ENCODE results near the gene GDE1. TPM values are rescaled to one million over a fixed set of nuclear protein-coding genes. Genes with fewer than 3 reads are reported as not detected.

GDE1 gene
- total RNA-seq, 1 donor from 2014 or later: 77.8 TPM

DNA sequence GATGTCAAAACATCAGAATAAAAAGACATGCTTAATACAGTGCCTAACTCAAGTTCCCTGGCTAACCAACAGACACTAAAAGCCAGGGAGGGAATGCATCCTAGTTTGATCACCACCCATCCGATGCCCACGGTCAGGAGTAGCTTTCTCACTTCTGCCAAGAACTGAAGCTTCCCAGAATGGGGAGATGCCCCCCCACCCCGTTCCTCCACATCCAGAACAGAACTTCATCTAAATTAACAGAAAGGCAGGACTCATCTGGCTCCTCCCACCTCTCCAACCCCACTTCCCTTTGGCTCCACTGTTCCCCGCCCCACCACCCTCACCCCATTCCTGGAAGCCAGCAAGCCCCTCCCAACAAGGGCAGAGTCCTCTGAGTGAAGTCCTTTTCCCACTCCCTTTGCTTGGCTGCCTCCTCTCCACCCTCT lies 33.7 kb downstream of the GDE1 start:
- H3K27ac Mint-ChIP-seq (ENCODE audit: unreplicated experiment): no peak overlapping the region

DNA sequence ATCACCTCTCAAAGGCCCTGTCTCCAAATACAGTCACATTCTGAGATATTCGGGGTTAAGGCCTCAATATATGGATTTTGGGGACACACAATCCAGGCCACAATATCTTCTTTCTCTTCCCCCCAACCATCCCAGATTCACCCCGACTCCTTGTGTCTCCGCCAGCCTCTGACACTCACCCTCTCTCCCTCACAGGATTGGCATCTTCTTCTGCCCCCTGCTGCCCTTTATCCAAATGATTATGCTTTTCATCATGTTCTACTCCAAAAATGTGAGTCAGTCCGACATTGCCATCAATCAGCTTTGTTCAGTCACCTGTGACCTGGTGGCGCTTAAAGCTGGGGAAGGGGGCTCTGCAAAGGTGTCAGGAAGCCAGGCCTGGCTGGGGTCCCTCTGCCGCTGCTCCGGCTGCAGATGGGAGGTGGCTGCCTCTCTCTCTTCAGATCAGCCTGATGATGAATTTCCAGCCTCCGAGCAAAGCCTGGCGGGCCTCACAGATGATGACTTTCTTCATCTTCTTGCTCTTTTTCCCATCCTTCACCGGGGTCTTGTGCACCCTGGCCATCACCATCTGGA lies 35.1 kb downstream of the GDE1 start:
- H3K4me3 Mint-ChIP-seq (ENCODE audit: unreplicated experiment): no peak overlapping the region
- H3K36me3 Mint-ChIP-seq (ENCODE audit: unreplicated experiment): no peaks in the 10 kb centered on the region
- H3K4me1 Mint-ChIP-seq (ENCODE audit: unreplicated experiment): no peaks in the 10 kb centered on the region
- no peak overlapping the region for H3K27ac Mint-ChIP-seq (ENCODE audit: unreplicated experiment)
- TF ChIP-seq, protein P1, sequence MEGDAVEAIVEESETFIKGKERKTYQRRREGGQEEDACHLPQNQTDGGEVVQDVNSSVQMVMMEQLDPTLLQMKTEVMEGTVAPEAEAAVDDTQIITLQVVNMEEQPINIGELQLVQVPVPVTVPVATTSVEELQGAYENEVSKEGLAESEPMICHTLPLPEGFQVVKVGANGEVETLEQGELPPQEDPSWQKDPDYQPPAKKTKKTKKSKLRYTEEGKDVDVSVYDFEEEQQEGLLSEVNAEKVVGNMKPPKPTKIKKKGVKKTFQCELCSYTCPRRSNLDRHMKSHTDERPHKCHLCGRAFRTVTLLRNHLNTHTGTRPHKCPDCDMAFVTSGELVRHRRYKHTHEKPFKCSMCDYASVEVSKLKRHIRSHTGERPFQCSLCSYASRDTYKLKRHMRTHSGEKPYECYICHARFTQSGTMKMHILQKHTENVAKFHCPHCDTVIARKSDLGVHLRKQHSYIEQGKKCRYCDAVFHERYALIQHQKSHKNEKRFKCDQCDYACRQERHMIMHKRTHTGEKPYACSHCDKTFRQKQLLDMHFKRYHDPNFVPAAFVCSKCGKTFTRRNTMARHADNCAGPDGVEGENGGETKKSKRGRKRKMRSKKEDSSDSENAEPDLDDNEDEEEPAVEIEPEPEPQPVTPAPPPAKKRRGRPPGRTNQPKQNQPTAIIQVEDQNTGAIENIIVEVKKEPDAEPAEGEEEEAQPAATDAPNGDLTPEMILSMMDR (IDR thresholded peaks at IDR 0.05): no peak
- peaks cover 4% of the 10 kb centered on the region for H3K27me3 Mint-ChIP-seq (ENCODE audit: unreplicated experiment)
- no peaks in the 10 kb centered on the region for H3K9me3 Mint-ChIP-seq (ENCODE audit: unreplicated experiment)
- DNase-seq (ENCODE audit: extremely low spot score, unreplicated experiment): no peak

More for the DNA sequence above, 33.7 kb downstream of the GDE1 start:
- H3K4me3 Mint-ChIP-seq (ENCODE audit: unreplicated experiment): no peak overlapping the region
- H3K36me3 Mint-ChIP-seq (ENCODE audit: unreplicated experiment): no peaks in the 10 kb centered on the region
- no peaks in the 10 kb centered on the region for H3K9me3 Mint-ChIP-seq (ENCODE audit: unreplicated experiment)
- no peak for DNase-seq (ENCODE audit: extremely low spot score, unreplicated experiment)
- TF ChIP-seq, protein P1 (IDR thresholded peaks at IDR 0.05): no peak
- H3K27me3 Mint-ChIP-seq (ENCODE audit: unreplicated experiment): peaks cover 4% of the 10 kb centered on the region
- H3K4me1 Mint-ChIP-seq (ENCODE audit: unreplicated experiment): no peaks in the 10 kb centered on the region

DNA sequence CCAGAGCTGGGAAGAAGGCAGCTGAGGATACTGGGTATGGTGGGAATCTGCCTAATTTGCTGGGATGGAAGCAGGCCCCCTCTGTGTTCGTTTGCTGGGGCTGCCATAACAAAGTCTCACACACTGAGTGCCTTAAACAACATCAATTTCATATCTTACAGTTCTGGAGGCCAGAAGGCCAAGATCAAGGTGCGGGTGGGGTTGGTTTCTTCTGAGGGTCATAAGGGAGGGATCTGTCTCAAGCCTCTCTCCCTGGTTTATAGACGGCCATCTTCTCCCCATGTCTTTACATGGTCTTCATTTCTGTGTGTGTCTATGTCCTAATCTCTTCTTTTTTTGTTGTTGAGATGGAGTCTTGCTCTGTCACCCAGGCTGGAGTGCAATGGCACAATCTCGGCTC lies 35.8 kb downstream of the GDE1 start:
- H3K27ac Mint-ChIP-seq (ENCODE audit: unreplicated experiment): no peak overlapping the region
- H3K9me3 Mint-ChIP-seq (ENCODE audit: unreplicated experiment): no peaks in the 10 kb centered on the region
- H3K27me3 Mint-ChIP-seq (ENCODE audit: unreplicated experiment): peaks cover 4% of the 10 kb centered on the region
- H3K36me3 Mint-ChIP-seq (ENCODE audit: unreplicated experiment): no peaks in the 10 kb centered on the region
- TF ChIP-seq, protein P1 (IDR thresholded peaks at IDR 0.05): no peak
- H3K4me1 Mint-ChIP-seq (ENCODE audit: unreplicated experiment): no peaks in the 10 kb centered on the region
- DNase-seq (ENCODE audit: extremely low spot score, unreplicated experiment): no peak
- no peak overlapping the region for H3K4me3 Mint-ChIP-seq (ENCODE audit: unreplicated experiment)

DNA sequence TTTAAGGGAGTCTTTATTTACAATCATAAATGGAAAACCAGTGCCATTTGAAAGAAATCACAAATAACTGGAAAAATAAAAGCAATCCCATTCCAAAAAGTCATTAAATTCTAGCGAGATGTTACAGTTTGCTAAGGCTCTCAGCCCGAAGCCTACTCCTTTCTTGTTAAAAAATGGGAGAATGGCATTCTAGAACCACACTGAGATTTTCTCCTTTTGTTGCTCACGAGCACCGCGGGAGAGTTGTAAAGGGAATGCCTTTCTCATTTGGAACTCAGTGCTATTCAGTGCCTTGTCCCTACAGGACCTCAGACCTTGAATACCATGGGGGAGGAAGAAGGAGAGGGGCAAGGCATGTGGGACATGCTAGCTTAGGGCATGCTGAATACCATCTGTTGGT lies 36.3 kb downstream of the GDE1 start:
- no peaks in the 10 kb centered on the region for H3K4me1 Mint-ChIP-seq (ENCODE audit: unreplicated experiment)
- H3K4me3 Mint-ChIP-seq (ENCODE audit: unreplicated experiment): no peak overlapping the region
- no peak for DNase-seq (ENCODE audit: extremely low spot score, unreplicated experiment)
- peaks cover 4% of the 10 kb centered on the region for H3K27me3 Mint-ChIP-seq (ENCODE audit: unreplicated experiment)
- no peak overlapping the region for H3K27ac Mint-ChIP-seq (ENCODE audit: unreplicated experiment)
- TF ChIP-seq, protein P1 (IDR thresholded peaks at IDR 0.05): no peak
- no peaks in the 10 kb centered on the region for H3K36me3 Mint-ChIP-seq (ENCODE audit: unreplicated experiment)
- H3K9me3 Mint-ChIP-seq (ENCODE audit: unreplicated experiment): no peaks in the 10 kb centered on the region

DNA sequence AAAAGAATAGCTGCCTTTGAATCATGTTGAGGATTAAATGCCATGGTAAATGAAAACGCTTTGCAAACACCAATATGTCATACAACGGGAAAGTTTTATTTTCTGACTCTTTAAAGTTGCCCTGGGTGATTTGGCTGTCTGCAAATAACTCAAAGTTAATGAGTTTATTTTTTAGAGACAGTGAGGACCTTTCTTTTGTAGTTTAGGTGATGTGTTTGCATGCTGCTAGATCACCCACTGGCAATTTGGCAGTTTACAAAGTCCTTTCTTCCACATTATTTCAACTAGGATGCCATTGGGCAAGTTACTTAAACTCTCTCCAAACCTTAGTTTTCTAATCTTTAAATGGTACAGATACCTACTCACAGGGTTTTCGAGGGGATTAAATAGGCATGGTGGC lies 37.8 kb downstream of the GDE1 start:
- no peaks in the 10 kb centered on the region for H3K9me3 Mint-ChIP-seq (ENCODE audit: unreplicated experiment)
- TF ChIP-seq, protein P1 (IDR thresholded peaks at IDR 0.05): no peak
- no peak overlapping the region for H3K4me3 Mint-ChIP-seq (ENCODE audit: unreplicated experiment)
- DNase-seq (ENCODE audit: extremely low spot score, unreplicated experiment): no peak
- H3K4me1 Mint-ChIP-seq (ENCODE audit: unreplicated experiment): no peaks in the 10 kb centered on the region
- H3K27ac Mint-ChIP-seq (ENCODE audit: unreplicated experiment): no peak overlapping the region
- H3K27me3 Mint-ChIP-seq (ENCODE audit: unreplicated experiment): peaks cover 2% of the 10 kb centered on the region
- H3K36me3 Mint-ChIP-seq (ENCODE audit: unreplicated experiment): no peaks in the 10 kb centered on the region

Data from osteocyte (in vitro differentiated cells).